H7 (cell line): ENCODE data around the gene PRDM11. TPM values are rescaled to one million over a fixed set of nuclear protein-coding genes. Genes with fewer than 3 reads are reported as not detected.
"Not testable (repeated sequence)": the region's sequence is repeated elsewhere in the genome, so short reads cannot be mapped to it uniquely, and the experiment has no call there.

Source experiments
- DNase-seq: peaks from one replicate; pipeline ENCODE4 v3.0.0; 2012
- H3K27me3 ChIP-seq: 2 replicates; pipeline ENCODE4 v1.6.0; 2011; ENCODE audit warnings: mild to moderate bottlenecking, low read length; ENCODE audit not compliant: control insufficient read depth, insufficient read depth
- H3K36me3 ChIP-seq: replicated peaks from 2 replicates; pipeline ENCODE4 v1.5.1; 2011; ENCODE audit warnings: low read length; ENCODE audit not compliant: control insufficient read depth, insufficient read depth
- H3K4me3 ChIP-seq: 2 replicates; pipeline ENCODE4 v1.5.1; 2011; ENCODE audit warnings: low read depth, mild to moderate bottlenecking, control low read depth, low read length, moderate library complexity; ENCODE audit not compliant: insufficient read depth
- total RNA-seq: library from RNA; depleted of rRNA; stranded (reverse); fragments of >200 nt; shearing (Covaris generic); gene quantifications from 2 replicates; pipeline ENCODE4 v1.2.3, GENCODE V29; 2014

The PRDM11 gene
- total RNA-seq, 1 experiment from 2014 or later = 2.0 TPM

DNA sequence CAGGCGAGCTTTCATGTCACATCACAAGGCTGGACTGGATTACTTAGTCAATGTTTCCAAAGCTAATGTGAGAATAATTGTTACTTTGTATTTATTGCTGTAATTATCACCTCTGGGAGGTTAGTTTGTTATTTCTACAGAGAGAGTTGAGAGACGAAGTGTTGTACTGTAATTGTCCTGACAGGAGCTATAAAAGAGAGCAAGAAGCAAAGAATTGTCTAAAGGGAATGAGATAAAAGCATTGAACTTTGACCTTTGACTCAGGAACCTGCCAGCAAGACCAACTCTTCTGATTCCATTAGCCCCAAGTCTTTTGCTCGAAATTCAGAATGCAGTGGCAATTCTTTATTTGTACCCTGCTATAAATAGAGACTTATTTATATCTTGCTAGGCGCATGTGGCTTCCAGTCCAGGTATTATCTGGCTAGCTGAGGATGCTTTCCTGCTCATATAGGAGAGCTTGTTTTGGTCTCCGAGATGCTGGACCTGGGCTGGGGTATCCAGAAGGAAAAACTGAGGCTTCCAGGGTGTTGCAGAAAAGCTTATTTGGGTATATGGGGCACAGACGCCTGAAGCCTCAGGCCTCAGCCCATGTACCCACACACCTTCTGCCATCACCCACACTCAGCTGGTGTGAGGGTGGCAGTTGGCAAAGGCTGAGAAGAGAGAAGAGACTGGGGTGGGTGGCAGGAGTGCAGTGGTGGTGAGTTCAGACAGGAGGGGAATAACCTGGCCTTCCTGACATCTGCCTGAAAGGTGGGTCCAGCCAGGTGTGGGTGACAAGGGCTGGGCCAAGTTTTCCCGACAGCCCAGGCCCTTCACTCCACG is 99.0 kb downstream of the PRDM11 start:
- Histone ChIP-seq H3K27me3 (no peaks in the 10 kb centered on the region), H3K4me3 (no peak overlapping the region), H3K36me3 (no peaks in the 10 kb centered on the region)
- DNase-seq = no peak

DNA sequence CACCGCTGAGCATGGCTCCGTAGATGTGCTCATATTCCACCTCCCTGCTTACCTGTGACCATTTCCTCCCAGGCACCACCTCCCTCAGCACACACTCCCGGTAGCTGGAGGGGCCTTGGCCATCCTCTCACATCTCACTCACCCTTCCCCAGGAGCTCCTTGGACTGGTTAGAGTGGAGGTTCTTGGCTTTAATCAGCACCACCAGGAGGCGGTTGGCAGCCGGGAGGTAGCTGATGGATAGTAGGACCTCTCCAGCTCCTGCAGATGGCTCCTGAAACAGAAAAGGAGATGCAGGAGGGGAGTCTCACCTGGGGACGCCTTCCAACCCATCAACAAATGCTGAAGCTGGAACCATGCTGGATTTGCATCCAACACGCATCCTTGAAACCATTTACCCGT is 99.8 kb downstream of the PRDM11 start:
- Histone ChIP-seq H3K36me3 (no peaks in the 10 kb centered on the region), H3K4me3 (no peak overlapping the region), H3K27me3 (no peaks in the 10 kb centered on the region)
- no peak for DNase-seq

DNA sequence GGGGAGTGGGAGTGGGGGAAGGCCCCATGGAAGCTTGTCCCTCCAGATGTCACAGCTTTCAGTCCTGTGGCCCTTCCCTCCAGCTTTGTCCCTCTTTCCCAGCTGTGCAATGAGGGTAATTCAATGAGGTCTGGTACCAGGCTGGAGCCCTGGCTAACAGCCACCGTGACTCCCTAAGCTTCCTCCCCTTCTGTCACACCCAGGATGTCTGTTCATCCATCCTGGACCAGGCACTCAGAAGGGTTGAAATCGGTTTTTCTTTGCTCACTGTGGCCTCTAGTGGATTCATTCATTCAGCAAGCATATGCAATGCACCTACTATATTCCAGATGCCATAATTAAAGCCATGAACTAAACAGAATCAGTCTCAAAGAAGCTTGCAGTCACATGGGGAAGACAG is 101.0 kb downstream of the PRDM11 start:
- H3K36me3 ChIP-seq = no peaks in the 10 kb centered on the region
- H3K27me3 ChIP-seq = no peaks in the 10 kb centered on the region
- no peak overlapping the region for H3K4me3 ChIP-seq
- DNase-seq = no peak

DNA sequence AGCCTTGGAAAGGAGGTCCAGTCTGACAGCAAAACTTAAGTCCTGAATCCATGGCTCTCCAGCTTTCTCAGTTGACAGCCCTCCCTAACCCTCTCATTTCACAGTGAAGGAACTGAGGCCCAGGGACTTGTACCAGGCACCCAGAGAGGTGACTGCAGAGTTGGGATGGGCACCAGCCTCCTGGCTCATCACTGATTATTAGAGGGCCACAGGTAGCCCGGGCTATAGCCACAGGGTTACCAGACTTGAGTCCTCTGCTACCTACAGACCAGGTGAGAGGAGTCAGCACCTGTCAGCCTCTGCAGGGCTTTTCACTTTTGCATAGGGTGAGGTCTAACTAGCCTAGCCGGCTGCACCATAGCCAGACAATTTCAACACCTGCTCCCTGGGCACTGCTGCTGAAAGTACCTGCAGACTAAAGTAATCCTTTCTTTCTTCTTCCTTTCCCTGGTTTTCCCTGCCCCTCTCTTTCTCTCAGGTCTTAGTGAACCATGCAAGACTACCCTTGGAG is 102.1 kb downstream of the PRDM11 start:
- DNase-seq = no peak
- Histone ChIP-seq H3K27me3 (no peaks in the 10 kb centered on the region), H3K4me3 (no peak overlapping the region), H3K36me3 (no peaks in the 10 kb centered on the region)

DNA sequence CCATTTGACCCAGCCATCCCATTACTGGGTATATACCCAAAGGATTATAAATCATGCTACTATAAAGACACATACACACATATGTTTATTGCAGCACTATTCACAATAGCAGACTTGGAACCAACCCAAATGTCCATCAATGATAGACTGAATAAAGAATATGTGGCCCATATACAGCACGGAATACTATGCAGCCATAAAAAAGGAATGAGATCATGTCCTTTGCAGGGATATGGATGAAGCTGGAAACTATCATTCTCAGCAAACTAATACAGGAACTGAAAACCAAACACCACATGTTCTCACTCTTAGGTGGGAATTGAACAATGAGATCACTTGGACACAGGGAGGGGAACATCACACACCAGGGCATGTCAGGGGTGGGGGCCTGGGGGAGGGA is 102.9 kb downstream of the PRDM11 start:
- H3K27me3 ChIP-seq, DNase-seq, H3K4me3 ChIP-seq, H3K36me3 ChIP-seq: not testable (repeated sequence)

DNA sequence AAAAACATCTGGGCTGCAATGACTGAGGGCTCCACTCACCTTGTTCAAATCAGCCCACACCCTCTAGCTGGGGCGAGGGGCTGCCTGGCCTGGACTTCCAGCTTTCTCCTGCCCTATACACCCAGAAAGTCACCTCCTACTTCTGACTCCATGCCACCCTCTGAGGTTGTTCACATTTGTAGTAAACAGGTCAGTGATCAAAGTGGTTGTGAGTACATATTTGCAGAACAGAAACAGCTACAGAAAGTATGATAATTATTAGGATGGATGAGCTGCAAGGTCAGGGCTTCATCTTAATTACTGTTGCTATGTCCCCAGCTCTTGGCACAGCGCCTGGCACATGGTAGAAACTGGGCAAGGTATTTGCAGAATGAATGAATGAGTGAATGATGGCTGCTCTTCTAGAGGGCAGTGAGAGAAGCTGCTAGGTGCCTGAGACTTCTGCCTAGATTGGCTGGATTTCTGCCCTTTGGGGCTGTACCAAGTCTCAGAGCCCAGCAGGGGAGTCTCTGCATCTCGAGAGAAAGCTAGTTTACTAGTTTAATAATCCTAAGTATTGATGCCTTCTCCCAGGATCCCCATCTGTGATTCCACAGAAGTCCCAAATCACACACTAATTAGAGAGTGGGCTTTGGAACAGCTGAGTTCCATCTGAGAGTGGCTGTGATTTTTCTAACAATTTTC is 103.7 kb downstream of the PRDM11 start:
- no peaks in the 10 kb centered on the region for H3K36me3 ChIP-seq
- no peaks in the 10 kb centered on the region for H3K27me3 ChIP-seq
- DNase-seq = no peak

DNA sequence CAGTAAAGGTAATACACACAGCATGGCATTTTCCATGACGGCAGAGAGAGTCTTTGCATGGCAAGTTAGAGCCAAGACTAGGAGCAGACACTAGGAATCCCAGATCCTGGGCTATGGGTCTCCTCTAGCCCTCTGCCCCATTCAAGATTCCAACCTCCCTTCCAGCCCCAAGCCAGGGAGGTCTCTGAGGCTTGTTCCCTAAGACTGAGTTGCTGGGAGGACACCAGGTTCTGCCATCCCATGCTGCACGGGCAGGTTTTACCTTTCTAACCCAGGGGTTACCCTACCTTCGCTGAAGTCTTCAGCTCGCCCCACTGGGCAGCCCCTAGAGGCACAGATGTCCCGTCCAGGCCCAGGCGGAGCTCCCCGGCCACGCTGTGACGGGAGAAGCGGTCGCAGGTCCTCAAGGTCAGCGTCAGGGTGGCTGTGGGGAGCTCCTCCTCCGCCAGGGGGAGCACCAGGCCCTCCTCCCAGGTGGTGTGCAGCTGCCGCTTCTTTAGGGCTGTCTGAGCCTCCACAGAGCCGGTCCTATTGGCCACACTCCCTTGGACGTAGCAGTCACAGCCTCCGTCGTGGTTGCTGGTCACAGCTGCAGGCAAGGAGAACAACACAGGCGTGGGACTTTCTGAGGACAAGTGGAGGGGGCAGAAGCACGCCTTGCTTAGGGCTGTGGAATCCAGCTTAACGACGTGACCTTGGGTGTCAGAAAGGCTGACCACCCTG is 105.9 kb downstream of the PRDM11 start:
- DNase-seq = peak; percentile 94
- no peak overlapping the region for H3K4me3 ChIP-seq
- H3K27me3 ChIP-seq = no peaks in the 10 kb centered on the region
- no peaks in the 10 kb centered on the region for H3K36me3 ChIP-seq

More for the DNA sequence above, 103.7 kb downstream of the PRDM11 start:
- H3K4me3 ChIP-seq = no peak overlapping the region

DNA sequence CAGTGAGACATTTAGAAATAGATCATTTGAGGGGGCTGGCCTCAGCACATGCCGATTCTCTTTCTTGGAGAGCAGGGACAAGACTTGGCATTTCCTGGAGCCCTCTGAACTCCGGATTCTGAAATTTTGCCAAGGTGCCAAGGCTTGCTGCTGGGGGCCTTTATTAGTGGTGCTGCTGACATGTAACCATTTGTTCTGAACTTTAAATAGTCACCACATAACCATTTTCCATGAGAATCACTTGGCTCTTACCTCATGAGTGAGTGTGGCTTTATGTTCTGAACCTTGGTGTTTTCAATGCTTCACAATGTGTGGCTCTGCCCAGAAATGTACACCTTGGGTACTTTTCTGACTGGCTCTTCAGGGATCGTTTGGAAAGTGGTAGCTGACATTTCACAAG is 106.4 kb downstream of the PRDM11 start:
- no peaks in the 10 kb centered on the region for H3K27me3 ChIP-seq
- DNase-seq = no peak
- no peaks in the 10 kb centered on the region for H3K36me3 ChIP-seq
- no peak overlapping the region for H3K4me3 ChIP-seq

DNA sequence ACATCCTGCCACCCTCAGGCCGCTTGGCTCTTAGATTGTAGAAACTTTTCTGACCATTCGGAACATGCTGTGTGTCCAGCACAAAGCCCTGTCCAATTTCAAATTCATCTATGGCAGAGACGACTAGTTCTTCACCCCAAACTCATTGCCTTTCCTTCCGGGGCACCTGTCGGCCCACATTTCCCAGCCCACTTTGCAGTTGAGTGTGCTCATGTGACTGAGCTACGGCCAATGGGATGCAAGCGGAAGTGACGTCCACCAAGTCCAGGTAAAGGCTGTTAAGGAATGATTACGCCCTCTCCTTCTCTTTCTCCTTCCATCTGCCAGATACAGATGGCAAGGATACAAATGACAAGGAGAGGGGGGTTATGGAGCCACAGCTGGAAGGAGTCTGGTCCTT is 107.2 kb downstream of the PRDM11 start:
- no peaks in the 10 kb centered on the region for H3K27me3 ChIP-seq
- no peaks in the 10 kb centered on the region for H3K36me3 ChIP-seq
- no peak for DNase-seq
- H3K4me3 ChIP-seq = no peak overlapping the region

DNA sequence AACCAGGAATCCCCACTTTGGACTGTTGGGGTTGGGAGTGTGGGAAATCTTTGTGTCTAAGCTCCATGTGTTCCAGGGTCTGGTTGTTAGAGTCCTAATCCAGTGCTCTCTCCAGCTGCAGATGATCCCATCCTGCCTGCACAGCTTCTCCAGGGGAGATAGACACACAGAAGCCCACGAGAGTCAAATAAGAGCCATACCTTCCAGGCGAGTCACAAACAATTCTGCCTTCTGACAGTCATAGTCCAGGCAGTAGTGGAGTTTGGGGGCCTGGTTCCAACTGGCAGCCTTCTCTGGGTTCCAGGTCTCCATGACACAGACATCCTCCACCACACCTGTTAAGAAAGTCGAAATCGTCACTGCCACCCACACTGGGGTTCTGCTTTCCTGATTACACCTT is 107.6 kb downstream of the PRDM11 start:
- no peak overlapping the region for H3K4me3 ChIP-seq
- H3K27me3 ChIP-seq = no peaks in the 10 kb centered on the region
- no peak for DNase-seq
- no peaks in the 10 kb centered on the region for H3K36me3 ChIP-seq

DNA sequence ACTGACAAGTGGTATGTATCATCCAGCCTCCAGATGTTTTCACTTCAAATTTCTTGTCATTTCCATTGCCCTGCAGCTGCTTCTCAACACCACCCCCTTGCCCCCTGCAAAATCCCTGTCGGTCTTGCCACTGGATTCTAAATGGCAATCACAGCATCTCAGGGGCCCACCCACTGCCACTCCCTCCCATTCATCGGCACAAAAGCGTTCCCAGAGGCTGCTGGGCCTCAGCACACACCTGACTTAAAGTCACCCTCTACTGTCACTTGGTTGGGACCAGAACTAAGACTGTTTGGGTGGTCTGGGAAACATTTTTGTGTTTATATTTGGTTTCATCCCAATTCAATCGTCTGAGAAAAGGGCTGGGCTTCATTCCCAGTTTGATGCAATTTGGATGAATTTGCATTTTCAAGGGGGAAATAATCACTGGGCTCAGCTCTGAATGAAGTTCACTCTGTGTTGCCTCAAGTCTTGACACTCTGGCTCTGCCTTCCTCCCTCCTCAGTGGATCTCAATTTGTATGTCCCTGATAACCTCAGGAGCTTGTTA is 112.6 kb downstream of the PRDM11 start:
- Histone ChIP-seq H3K36me3 (no peaks in the 10 kb centered on the region), H3K4me3 (no peak overlapping the region), H3K27me3 (no peaks in the 10 kb centered on the region)
- DNase-seq = no peak

DNA sequence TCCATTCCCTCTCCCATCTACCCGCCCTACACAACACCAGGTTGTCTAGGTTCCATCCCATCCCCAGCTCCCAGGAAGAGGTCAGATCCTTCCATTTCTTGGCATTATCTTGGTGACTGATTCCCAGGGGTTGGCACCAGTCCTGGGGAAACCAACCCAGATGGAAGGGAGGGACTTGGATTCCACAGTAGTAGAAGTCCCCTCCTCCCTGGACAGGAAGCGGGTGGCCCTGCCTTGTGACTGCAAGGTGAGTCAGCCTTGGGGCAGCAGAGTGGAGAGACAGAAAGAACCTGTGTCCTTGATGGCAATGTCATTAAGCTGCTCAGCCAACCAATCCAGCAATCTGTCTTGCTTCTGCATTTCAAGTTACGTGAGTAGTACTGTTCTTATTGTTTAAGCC is 113.2 kb downstream of the PRDM11 start:
- H3K27me3 ChIP-seq = no peaks in the 10 kb centered on the region
- no peaks in the 10 kb centered on the region for H3K36me3 ChIP-seq
- no peak overlapping the region for H3K4me3 ChIP-seq
- no peak for DNase-seq

DNA sequence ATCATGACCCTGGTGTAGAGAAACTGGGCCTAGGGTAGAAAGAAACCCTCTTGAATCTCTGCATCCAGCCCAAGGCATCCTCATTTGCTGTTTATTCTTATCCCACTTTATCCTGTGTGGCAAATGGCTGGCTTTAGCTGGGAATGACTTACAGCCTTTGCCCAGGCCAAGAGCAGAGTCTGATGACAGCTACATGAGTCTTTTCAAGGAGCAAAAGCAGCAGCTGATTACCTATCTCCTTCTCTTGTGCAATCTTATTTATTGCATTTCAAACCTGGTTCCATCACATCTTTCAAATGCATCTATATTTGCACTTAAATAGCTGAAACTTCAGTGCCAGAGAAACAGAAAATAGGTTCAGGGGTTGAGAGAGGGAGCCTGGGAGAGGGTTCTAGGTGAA is 113.6 kb downstream of the PRDM11 start:
- Histone ChIP-seq H3K4me3 (no peak overlapping the region), H3K27me3 (no peaks in the 10 kb centered on the region), H3K36me3 (no peaks in the 10 kb centered on the region)
- DNase-seq = no peak

DNA sequence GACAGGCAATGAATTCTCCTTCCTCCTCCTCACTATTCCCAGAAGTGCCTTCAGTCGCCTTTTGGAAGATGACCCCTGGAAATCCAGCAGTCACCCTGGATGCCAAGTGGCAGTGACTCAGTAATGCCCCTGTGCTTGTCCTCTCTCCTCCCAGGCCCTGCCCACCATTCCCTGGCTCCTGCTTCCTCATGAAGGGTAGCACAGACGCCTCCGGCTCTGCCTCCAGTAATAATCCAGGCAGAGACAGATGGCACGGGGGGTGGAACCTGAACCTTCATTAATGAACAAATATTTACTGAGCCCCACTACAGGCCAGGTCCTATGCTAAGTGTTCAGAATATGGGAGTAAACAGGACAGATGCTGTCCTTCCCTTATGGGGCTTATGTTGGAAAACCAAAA is 116.5 kb downstream of the PRDM11 start:
- no peak for DNase-seq
- Histone ChIP-seq H3K36me3 (no peaks in the 10 kb centered on the region), H3K27me3 (peaks cover 2% of the 10 kb centered on the region; the same call in 1 of the 2 replicates), H3K4me3 (no peak overlapping the region)
